Left ventricle myocardium superior (tissue), 1 donor: ENCODE results near the gene AFDN. TPM values are rescaled to one million over a fixed set of nuclear protein-coding genes. Genes with fewer than 3 reads are reported as not detected.

Experiments
- ATAC-seq: fragments of 200-7000 bp; cut with Tn5 transposase; one replicate; pipeline ENCODE4 v1.9.1; 2020; ENCODE audit warnings: mild to moderate bottlenecking, moderate library complexity
- DNase-seq: peaks from one replicate; pipeline ENCODE4 v3.0.0-alpha.2; 2020
- intact Hi-C: fragments of 100-400 bp; cut with micrococcal nuclease; formaldehyde crosslinking; loops from one replicate; pipeline ENCODE4 v1.11.0; 2022
- long read RNA-seq: library from polyadenylated mRNA; unstranded; transcript quantifications from one replicate; pipeline ENCODE4 v2.0.0, GENCODE V29; 2021
- total RNA-seq: library from RNA; stranded (reverse); fragmentation: NEBNext Ultra II Directional; extraction: Animal tissue kit (Norgen Biotek cat#: 25700); gene quantifications from one replicate; pipeline ENCODE4 v1.2.1, GENCODE V29; 2021
- donor health status: DM: no; HTN: yes; CAD: no; lungs with severe emphysema.

AFDN gene, protein sequence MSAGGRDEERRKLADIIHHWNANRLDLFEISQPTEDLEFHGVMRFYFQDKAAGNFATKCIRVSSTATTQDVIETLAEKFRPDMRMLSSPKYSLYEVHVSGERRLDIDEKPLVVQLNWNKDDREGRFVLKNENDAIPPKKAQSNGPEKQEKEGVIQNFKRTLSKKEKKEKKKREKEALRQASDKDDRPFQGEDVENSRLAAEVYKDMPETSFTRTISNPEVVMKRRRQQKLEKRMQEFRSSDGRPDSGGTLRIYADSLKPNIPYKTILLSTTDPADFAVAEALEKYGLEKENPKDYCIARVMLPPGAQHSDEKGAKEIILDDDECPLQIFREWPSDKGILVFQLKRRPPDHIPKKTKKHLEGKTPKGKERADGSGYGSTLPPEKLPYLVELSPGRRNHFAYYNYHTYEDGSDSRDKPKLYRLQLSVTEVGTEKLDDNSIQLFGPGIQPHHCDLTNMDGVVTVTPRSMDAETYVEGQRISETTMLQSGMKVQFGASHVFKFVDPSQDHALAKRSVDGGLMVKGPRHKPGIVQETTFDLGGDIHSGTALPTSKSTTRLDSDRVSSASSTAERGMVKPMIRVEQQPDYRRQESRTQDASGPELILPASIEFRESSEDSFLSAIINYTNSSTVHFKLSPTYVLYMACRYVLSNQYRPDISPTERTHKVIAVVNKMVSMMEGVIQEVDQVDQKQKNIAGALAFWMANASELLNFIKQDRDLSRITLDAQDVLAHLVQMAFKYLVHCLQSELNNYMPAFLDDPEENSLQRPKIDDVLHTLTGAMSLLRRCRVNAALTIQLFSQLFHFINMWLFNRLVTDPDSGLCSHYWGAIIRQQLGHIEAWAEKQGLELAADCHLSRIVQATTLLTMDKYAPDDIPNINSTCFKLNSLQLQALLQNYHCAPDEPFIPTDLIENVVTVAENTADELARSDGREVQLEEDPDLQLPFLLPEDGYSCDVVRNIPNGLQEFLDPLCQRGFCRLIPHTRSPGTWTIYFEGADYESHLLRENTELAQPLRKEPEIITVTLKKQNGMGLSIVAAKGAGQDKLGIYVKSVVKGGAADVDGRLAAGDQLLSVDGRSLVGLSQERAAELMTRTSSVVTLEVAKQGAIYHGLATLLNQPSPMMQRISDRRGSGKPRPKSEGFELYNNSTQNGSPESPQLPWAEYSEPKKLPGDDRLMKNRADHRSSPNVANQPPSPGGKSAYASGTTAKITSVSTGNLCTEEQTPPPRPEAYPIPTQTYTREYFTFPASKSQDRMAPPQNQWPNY (N-terminal part only)
- 52.6 TPM for total RNA-seq
- long read RNA-seq, partial matches to known transcripts = 33 of 44 reads
- long read RNA-seq, other reads (novel, unspliced or antisense) = 7 of 44 reads

DNA sequence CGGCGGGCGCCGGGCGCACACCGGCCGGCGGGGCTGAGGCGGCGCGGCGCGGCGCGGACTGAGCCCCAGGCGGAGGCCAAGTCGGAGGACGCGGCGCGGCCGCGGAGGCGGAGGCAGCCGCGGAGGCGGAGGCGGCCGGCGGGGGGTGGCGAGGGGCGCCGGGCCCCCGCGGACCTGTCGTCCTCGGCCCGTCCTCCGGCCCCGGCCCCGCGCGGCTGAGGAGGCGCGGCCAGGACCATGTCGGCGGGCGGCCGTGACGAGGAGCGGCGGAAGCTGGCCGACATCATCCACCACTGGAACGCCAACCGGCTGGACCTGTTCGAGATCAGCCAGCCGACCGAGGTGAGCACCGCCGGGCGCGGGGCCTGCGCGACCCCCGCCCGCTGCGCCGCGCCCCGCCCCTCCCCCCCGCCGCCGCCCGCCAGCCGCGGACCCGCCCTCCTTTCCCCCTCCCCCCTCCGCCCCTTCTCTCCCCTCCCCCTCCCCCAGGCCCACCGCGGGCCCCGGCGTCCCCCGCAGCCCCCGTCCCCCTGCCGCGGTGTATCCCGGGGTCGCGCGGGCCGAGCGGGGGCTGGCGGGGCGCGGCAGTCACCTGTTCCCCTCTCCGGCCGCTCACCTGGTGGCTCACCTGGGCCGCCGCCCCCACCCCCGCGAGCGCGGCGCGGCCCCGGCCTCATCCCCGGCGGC lies at the start of gene AFDN:
Gene AFDN, plus strand, starts transcription at position 16 of the 687 bp plus-strand sequence. Its CDS starts 222 bp downstream, at position 238.
- ATAC-seq (no peak), DNase-seq (no peak)
- intact Hi-C loops = no loop called here

DNA sequence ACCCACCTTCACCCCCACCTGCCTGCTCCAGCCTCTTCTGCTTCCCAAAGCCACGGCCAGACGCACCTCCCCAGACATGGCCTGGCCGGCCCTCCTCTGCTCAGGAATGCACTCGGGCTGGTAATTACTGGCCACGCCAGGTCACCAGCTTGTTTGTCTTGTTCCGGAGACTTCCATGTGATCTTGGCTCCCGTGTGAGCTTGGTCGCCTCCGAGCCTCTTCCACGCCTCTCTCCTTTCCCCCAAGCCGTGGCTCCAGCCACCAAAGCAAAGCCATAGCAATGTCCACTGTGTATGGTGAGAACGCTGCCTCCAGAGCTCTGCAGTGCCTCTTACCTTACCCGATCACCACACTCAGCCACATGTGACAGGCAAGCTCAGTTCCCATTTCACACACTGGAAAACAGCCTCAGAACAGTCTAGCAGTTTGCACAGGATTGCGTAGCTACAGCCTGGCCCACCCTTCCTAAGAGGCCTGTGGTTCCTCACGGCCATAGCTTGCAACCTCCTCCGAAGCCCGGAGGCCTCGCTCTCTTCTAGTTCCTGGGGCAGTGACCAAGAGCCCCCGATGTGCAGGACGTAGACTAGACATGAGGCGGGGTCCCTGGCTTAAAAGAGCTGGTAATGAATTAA lies 48.1 kb upstream of the AFDN start:
- ATAC-seq (peak; percentile 6), DNase-seq (no peak)
- intact Hi-C loops = no loop called here

DNA sequence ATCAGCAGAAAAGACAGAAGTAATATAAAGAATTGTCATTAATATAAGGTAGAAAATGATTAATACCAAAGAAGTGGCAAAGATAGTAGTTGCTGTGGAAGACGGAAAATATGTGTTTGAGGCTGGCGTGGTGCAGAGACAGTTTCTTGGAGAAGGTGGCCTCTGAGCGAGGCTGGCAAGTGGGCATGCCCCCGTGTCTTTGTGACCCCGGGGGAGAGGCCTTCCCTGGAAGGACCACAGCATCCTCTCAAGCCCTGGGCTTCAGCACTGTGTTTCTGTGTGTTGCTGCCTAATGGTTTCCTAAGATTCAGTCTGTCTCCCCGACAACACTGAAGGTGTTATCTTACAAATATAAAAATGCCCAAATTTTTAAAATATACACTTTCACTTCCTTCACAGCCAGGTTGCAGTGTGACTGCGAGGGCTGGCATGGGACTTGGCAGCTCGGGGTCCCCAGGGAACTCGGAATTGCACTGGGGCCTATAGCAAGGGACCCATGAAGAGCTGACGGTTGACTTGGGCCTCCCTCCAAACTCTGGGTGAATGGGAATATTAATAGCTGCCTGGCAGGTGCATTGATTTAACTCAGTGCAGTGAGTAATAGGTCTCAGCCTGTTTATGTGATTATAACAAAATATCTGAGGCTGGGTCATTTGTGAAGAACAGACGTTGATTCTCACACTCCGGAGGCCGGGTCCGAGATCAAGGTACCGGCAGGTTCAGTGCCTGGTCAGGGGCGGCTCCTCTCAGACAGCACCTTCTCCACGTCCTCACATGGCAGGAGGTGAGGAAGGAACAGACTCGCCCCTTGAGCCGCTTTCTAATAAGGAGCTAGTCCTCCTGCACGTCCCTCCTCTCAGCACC lies 47.4 kb upstream of the AFDN start:
- ATAC-seq (no peak), DNase-seq (no peak)
- intact Hi-C loops = no loop called here

DNA sequence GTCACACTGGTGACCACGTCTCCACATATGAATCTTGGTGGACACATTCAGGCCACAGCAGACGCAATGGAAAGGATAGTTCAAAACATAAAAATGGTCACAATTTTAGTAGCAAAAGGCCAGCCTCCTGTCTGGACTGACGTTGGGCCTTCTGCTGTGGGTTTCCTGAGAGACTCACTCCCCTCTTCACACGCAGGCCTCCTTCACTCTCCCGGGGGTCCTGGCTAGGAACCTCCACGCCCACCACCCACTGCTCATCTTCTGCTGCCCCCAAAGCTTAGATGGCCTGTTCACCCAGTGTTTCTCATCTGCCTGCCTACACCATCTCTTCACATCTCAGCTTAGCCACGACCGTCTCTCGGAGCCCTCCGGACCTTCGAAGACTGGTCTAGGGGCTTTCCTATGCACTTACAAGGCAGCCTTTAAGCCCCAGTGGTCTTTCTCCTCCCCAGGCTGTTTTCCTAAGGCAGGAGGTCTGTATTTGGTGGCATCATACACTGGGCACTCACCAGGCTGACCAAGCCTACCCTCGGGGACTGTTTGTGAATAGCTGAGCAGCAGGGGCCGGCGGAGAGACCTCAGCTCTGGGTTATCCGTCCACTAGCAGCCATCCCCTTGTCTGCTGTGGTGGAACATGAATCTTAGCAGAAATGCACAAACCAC lies 46.6 kb upstream of the AFDN start:
- intact Hi-C loops = no loop called here
- ATAC-seq = no peak
- DNase-seq = no peak

DNA sequence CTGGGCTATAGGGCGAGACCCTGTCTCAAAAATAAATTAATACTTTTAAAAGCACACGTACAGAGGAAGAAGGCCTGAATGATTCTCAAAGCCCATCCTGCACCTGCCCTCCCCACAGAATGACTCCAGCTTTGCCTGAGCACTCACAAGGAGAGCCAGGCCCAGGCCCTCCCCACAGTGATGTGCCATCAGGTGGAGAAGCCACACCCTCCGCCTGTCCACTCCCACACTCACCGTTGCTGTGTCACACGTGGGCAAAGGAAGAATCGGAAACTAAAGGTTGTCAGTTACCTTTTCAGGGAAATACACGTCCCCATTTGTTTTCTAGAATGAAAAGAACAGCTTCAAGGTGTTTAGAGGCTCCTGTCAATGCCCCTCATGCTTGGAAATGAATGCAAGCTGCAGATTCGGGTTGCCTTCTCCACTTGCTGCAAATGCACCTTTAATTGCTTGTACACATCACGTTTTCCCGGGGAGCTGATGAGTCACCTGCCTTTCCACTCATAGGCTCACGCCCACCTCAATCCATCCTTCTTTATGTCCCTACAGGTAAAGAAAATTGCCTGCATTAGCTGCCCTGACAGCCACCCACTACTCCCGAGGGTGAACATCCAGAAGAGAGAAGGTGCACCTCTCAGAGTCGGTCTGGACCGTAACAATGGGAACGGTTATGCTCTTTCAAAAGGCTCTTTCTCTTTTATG lies 45.5 kb upstream of the AFDN start:
- intact Hi-C loops = no loop called here
- no peak for ATAC-seq

DNA sequence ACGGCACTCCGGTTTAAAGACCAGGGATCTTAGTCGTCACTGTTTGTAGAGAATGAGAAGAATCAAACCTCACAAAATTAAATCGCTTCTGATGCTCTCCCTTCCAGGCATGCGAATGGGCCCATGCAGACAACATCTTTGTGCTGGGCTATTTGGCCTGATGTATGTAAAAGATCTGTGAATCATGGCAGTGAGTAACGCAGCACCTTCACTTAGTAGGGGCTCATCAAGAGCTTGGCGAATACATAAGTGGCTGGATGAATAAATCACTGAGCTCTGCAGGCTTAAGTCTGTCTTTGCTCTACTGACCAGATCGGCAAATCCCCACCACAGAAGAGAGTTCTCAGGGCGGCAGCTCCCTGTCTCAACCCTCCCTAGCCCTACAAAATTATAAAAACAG lies 44.8 kb upstream of the AFDN start:
- no peak for ATAC-seq
- DNase-seq = no peak
- intact Hi-C loops = no loop called here

More for the DNA sequence above, 45.5 kb upstream of the AFDN start:
- DNase-seq = no peak

DNA sequence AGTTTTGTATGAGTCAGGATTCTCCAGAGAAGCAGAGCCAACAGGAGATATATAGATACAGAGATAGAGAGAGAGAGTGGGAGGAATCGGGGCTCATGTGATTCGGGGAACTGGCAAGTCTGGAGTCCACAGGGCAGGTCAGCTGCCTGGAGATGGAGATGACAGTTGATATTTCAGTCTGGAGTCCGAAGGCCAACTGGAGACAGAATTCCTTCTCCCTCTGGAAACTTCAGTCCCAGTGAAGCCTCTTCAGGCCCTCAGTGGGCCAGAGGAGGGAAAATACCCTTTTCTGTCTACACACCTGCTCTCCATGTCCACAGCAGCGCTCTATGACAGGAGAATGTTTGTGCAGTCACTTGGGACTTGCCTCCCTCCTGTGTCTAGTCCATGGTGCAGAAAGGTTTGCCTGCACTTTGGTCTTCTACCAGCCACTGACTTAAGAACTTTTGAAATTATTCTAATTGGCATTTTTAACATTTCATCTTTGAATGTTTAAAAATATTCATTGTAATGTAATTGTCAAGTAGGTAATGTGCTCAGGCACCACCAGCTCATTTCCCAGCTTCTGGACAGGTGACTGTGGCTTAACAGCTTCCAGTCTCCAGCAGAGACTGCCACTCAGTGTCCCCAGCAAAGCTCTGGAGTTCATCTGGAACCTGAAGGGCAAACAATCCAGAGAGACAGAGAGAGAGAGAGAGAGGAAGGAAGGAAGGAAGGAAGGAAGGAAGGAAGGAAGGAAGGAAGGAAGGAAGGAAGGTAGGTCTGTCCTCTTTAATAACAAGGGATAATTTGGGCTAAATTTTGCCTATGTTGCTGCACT lies 43.8 kb upstream of the AFDN start:
- no peak for ATAC-seq
- intact Hi-C loops = no loop called here
- DNase-seq = no peak

DNA sequence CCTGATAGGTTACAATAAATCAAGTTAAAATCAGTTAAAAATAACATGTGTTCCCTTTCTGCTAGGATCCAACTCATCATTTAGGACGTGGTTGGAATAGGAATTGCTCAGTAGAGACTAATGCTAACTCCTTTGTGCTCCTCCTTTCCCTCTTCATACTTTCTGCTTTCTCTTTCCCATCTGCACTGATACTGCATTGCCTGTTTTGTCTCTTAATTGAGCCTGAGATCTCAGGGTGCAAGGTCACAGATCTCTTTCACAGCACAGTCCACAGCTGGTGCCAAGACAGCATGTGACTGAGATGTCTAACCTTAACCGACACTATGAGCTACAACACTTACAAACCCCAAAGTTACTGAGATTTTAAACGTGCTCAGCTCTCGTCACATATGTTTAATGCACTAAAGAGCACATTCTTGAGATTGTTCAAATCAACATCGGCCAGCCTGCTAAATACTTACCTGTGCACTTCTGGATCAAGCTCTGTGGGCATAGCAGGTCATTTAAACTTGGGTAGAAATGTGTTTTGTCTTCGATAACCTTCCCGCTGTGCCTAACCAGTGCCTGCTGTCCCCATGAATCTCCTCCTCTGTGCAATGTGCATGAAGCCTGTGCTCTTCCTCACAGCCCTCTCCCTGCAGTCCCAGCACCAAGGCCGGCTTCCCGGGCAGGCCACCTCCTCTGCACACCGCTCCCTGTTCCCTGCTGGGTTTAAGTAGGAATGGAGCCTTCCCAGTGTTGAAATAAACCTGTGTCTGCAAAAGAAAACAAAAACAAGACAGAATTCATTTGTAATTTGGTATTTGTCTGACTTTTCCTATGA lies 39.6 kb upstream of the AFDN start:
- ATAC-seq (peak; percentile 65), DNase-seq (no peak)
- intact Hi-C loops = no loop called here

DNA sequence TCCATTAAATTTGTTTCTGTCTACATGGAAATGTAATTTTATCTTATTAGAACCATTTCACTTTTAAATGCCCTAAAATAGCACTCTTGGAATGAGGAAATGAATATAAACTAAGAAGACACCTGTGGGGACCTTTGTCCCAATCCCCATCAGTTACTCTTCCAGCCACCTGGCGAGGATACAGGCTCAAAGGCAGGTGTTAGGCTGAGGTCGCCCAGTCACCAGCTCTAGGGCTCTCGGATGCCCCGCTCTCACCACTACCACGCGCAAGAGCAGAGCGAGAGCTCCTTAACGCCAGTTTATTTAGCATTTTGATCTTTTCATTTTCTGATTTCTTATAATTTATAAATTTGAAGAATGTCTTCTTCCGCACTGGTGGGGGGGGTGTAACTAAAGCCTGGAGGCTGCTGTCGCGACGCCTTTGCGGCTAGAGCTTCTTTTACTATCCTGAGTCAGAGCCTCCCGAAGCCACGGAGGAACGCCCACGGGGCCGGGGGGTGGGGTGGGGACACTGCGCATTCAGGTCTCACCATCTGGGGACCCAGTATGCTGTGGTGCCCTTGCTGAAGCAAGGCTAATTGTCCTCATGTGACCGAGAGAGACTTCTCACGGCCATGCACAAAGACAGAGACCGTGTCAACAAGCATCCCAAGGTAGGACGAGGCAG lies 38.7 kb upstream of the AFDN start:
- no peak for DNase-seq
- intact Hi-C loops = no loop called here

DNA sequence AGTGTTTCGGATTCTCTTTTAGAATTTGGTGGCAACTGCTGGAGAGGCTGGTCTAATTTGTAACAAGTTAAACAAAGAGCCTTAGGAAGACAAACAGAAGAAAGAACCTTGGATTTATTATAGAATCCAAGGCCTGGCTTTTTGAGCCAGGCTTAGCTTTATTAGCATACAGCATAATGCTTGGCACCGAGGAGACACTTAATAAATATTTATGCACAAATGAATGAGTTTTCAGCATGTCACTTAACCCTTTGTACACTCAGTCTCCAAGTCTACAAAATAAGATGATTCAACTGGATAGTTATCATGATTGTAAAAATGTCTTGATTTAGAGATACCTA lies 38.2 kb upstream of the AFDN start:
- DNase-seq (no peak), ATAC-seq (no peak)
- intact Hi-C loops = no loop called here

More for the DNA sequence above, 38.7 kb upstream of the AFDN start:
- no peak for ATAC-seq

DNA sequence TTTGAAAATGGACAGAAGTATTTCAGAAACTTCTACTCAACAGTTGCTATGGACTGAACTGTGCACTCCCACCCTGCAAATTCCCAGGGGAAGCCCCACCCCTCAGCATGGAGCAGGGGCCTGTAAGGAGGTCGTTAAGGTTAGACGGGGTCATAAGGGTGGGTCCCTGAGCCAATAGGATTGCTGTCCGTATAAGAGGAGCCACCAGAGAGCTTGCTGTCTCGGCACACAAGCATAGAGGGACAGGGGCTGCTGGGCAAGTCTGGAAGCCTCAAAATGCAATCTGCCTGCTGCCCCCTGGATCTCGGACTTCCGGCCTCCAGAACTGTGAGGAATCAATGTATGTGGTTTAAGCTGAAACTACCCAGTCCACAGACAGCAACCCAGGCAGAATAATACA lies 37.4 kb upstream of the AFDN start:
- ATAC-seq = no peak
- intact Hi-C loops = no loop called here
- DNase-seq = no peak

DNA sequence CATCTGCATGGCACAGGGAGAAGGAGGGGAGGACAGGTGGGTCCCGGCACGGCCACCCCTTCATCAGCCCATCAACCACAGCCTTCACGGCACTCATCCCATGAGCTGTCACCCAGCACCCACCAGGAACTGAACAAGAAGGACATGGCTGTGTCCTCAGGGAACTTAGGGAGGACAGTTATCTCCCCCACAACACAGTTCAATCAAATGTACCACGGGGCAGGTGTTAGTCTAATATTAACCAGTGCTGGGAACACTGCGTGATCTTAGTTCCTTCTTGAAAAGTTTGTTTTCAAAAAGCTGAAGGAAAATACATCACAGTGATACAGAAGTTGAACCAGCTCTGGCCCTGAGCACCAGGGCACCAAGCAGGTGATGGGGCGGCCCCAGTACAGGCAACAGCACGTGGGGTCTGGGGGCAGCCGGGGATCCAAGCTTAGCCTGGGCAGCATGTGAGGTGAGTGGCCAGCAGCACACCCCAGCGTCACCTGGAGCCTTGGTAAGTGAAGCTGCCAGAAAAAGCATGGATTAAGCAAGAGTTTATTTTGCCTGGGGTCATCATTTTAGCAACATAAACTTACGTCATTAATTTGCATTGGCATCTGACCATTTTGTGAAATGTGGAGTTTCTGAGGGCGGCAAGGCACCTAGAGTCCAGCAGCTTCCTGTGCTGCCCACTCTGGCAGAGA lies 35.5 kb upstream of the AFDN start:
- intact Hi-C loops = no loop called here
- ATAC-seq (no peak), DNase-seq (no peak)

DNA sequence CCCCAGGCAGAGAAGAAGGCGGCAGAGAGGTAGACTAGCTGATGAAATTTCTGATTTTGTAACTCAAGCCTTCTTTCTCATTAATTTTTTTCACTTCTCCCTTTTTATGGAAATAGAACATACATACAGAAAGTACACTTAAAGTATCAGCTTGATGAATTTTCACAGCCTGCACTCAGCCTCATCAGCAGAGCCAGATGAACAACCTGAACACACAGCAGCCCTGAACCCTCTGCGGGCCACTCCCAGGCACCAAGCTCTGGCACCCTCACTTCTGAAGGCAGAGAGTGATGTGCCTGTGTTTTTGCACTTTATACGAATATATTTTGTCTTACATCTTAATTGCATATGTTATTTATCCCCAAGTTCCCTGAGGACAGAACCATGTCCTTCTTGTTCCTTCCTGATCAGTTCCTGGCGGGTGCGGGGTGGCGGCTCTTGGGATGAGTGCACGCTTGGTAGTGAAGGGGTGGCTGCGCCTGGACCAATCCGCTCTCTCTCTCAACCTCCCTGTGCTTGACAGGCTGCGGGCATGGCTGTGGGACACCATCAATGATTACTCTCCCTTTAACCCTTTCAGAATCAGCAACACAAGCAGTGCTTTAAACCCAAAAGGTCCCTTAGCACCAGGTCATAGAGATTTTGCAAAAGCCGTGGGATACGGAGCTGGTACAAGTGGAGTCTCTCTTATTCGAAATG lies 34.8 kb upstream of the AFDN start:
- no peak for DNase-seq
- intact Hi-C loops = no loop called here
- no peak for ATAC-seq
